SK-N-SH (cell line): ENCODE data around the gene METTL26. TPM values are rescaled to one million over a fixed set of nuclear protein-coding genes. Genes with fewer than 3 reads are reported as not detected.

ENCODE experiments used
- CTCF ChIA-PET: fragments of 300-600, 350-600 bp; formaldehyde crosslinking; extraction: SDS; loops from one replicate; lab custom pipeline; 2021; lab: Yijun Ruan, JAX
- POLR2A ChIA-PET: fragments of 350-600 bp; sonication (Branson Sonifier 250); formaldehyde crosslinking; extraction: SDS; loops from one replicate; lab custom pipeline; 2020; ENCODE audit warnings: antibody characterized with exemption, inconsistent platforms; lab: Yijun Ruan, JAX
- DNase-seq: peaks from one replicate; pipeline ENCODE4 v3.0.0; 2012
- H2AFZ ChIP-seq: fragments of 200-600 bp; sonication (generic); 2 replicates; pipeline ENCODE4 v1.8.1; 2016; ENCODE audit warnings: antibody characterized with exemption, mild to moderate bottlenecking, low read depth
- H3F3A ChIP-seq: fragments of 200-600 bp; sonication (generic); replicated peaks from 2 replicates; pipeline ENCODE3; 2016; ENCODE audit warnings: antibody characterized with exemption, mild to moderate bottlenecking; ENCODE audit not compliant: insufficient read depth
- H3K27ac ChIP-seq, 2 experiments: fragments of 200-500 bp in 1 of 2; fragments of 200-600 bp in 1 of 2; sonication (Bioruptor generic) in 1 of 2; sonication (generic), shearing (Covaris generic) in 1 of 2; 2 replicates each; pipeline versions ENCODE4 v1.5.1 to v1.6.1; 2014 to 2016; ENCODE audit warnings: low read depth in 2 of 2, inconsistent platforms in 1 of 2, low read length in 1 of 2, mild to moderate bottlenecking in 1 of 2, mixed read lengths in 1 of 2
- H3K27me3 ChIP-seq: fragments of 200-600 bp; sonication (generic), shearing (Covaris generic); 2 replicates; pipeline ENCODE4 v1.6.1; 2016; ENCODE audit warnings: mixed run types; ENCODE audit not compliant: insufficient read depth
- H3K36me3 ChIP-seq, 2 experiments: fragments of 200-500 bp in 1 of 2; fragments of 200-600 bp in 1 of 2; sonication (Bioruptor generic) in 1 of 2; sonication (generic) in 1 of 2; replicated peaks in 1 of 2; 2 replicates each; pipeline versions ENCODE3 to v1.5.1; 2014 to 2016; ENCODE audit warnings: low read length in 1 of 2, mild to moderate bottlenecking in 1 of 2; ENCODE audit not compliant: insufficient read depth in 2 of 2, control insufficient read depth in 1 of 2
- H3K4me1 ChIP-seq, 2 experiments: fragments of 200-500 bp in 1 of 2; fragments of 200-600 bp in 1 of 2; sonication (Bioruptor generic) in 1 of 2; sonication (generic), shearing (Covaris generic) in 1 of 2; 2 replicates each; pipeline versions ENCODE4 v1.5.1 to v1.6.1; 2014 to 2016; ENCODE audit warnings: low read depth in 1 of 2, low read length in 1 of 2, mixed run types in 1 of 2; ENCODE audit not compliant: insufficient read depth in 2 of 2, control insufficient read depth in 1 of 2
- H3K4me2 ChIP-seq: fragments of 200-600 bp; sonication (generic), shearing (Covaris generic); 2 replicates; pipeline ENCODE4 v1.6.1; 2017; ENCODE audit warnings: mixed run types
- H3K4me3 ChIP-seq, 2 experiments: fragments of 200-500 bp in 1 of 2; fragments of 200-600 bp in 1 of 2; sonication (Bioruptor generic) in 1 of 2; sonication (generic), shearing (Covaris generic) in 1 of 2; 2 replicates each; pipeline versions ENCODE4 v1.5.1 to v1.8.1; 2014 to 2016; ENCODE audit warnings: low read depth in 2 of 2, inconsistent platforms in 1 of 2, low read length in 1 of 2, mild to moderate bottlenecking in 1 of 2, mixed read lengths in 1 of 2, moderate library complexity in 1 of 2
- H3K79me2 ChIP-seq: fragments of 200-600 bp; sonication (generic); 2 replicates; pipeline ENCODE4 v1.8.1; 2017; ENCODE audit warnings: mild to moderate bottlenecking; ENCODE audit not compliant: insufficient read depth
- H3K9ac ChIP-seq: fragments of 200-600 bp; sonication (generic); 2 replicates; pipeline ENCODE4 v1.6.1; 2017; ENCODE audit warnings: mixed run types
- H3K9me2 ChIP-seq: fragments of 200-600 bp; sonication (generic); 2 replicates; pipeline ENCODE4 v1.6.1; 2017; ENCODE audit warnings: mixed run types
- H3K9me3 ChIP-seq: fragments of 200-600 bp; sonication (generic); 2 replicates; pipeline ENCODE4 v1.6.1; 2017; ENCODE audit warnings: mixed run types, mild to moderate bottlenecking, moderate library complexity
- H4K20me1 ChIP-seq: fragments of 200-600 bp; sonication (generic); 2 replicates; pipeline ENCODE4 v1.6.1; 2017; ENCODE audit warnings: mild to moderate bottlenecking, mixed run types; ENCODE audit not compliant: insufficient read depth
- CTCF ChIP-seq: fragments of 200-600 bp; sonication (generic); IDR thresholded peaks from 2 replicates; pipeline ENCODE4 v1.6.1; 2017; ENCODE audit warnings: antibody characterized with exemption, mild to moderate bottlenecking, moderate library complexity
- EP300 ChIP-seq, 2 experiments: IDR thresholded peaks; 2 replicates each; pipeline versions ENCODE4 v1.4.0 to v1.6.1; 2012; ENCODE audit warnings: borderline replicate concordance in 1 of 2, low read depth in 1 of 2, low read length in 1 of 2
- GABPA ChIP-seq: IDR thresholded peaks from 2 replicates; pipeline ENCODE4 v1.4.0; 2012; ENCODE audit warnings: low read depth, mild to moderate bottlenecking
- GATA2 ChIP-seq: sonication (generic); formaldehyde crosslinking; IDR thresholded peaks from 2 replicates; pipeline ENCODE4 v1.5.0; 2020; ENCODE audit warnings: mild to moderate bottlenecking, missing genetic modification reagents
- IRF3 ChIP-seq: fragments of 150-350 bp; IDR thresholded peaks from 2 replicates; pipeline ENCODE4 v1.6.1; 2016; ENCODE audit warnings: mild to moderate bottlenecking, low read depth, low read length
- MEF2A ChIP-seq: IDR thresholded peaks from 2 replicates; pipeline ENCODE4 v1.4.0; 2012; ENCODE audit warnings: low read depth, borderline replicate concordance
- NFIC ChIP-seq: IDR thresholded peaks from 2 replicates; pipeline ENCODE4 v1.4.0; 2012; ENCODE audit warnings: borderline replicate concordance
- POLR2AphosphoS5 ChIP-seq: IDR thresholded peaks from 2 replicates; pipeline ENCODE4 v1.6.1; 2012; ENCODE audit warnings: low read depth, low read length
- RFX5 ChIP-seq: IDR thresholded peaks from 2 replicates; pipeline ENCODE4 v1.6.1; 2012; ENCODE audit warnings: mild to moderate bottlenecking, improper control_type of control experiment, low read length
- RXRA ChIP-seq: IDR thresholded peaks from 2 replicates; pipeline ENCODE4 v1.4.0; 2012; ENCODE audit warnings: low read depth, mild to moderate bottlenecking, borderline replicate concordance
- TEAD4 ChIP-seq: IDR thresholded peaks from 2 replicates; pipeline ENCODE4 v1.4.0; 2012; ENCODE audit warnings: mild to moderate bottlenecking, borderline replicate concordance; ENCODE audit not compliant: insufficient read depth
- ZBTB33 ChIP-seq: IDR thresholded peaks from 2 replicates; pipeline ENCODE4 v1.4.0; 2012; ENCODE audit warnings: low read depth, borderline replicate concordance
- WGBS: methylation state at CpG from one replicate; pipeline ENCODE4 v1.1.6; 2017; ENCODE audit warnings: low lambda C conversion rate; 5-methylcytosine and 5-hydroxymethylcytosine counted together
- polyA plus RNA-seq, 3 experiments: library from polyadenylated mRNA; depleted of rRNA; stranded (reverse); fragments of >200 nt; gene quantifications; 2 replicates each; pipeline ENCODE4 v1.2.3, GENCODE V29; 2012
- TF ChIP-seq, protein P1 (sequence below): IDR thresholded peaks from 2 replicates; pipeline ENCODE4 v1.4.0; 2012; ENCODE audit warnings: low read depth

Gene METTL26
- polyA plus RNA-seq, 1 of the 3 experiments (the other 2 are of a cell fraction): 167 TPM

GRCh38 chr16:627454-628239 lies 8.5 kb downstream of the METTL26 start:
- H3K9me2 ChIP-seq: no peaks in the 10 kb centered on the region
- no peak overlapping the region for H3K9ac ChIP-seq
- 86% methylated on average over 42 of the region's 50 CpGs for WGBS
- POLR2A ChIA-PET: no interaction called here
- H3K4me2 ChIP-seq: peak overlapping the region; percentile 45; the same call in 1 of the 2 replicates
- no peaks in the 10 kb centered on the region for H3K9me3 ChIP-seq
- peaks cover 0 to 3% of the 10 kb centered on the region in 2 experiments for H3K36me3 ChIP-seq
- DNase-seq: no peak
- H3F3A ChIP-seq: peaks cover 5% of the 10 kb centered on the region
- H3K27me3 ChIP-seq: no peaks in the 10 kb centered on the region
- peak; percentile 68; the same call in 1 of the 2 replicates for TF ChIP-seq ZBTB33
- TF ChIP-seq NFIC: peak; percentile 36; the same call in 1 of the 2 replicates
- no peak for TF ChIP-seq IRF3
- no peak overlapping the region for H3K4me3 ChIP-seq
- H3K4me1 ChIP-seq: peaks cover 10 to 39% of the 10 kb centered on the region in 2 experiments; a peak in 3 of 4 replicates
- H3K27ac ChIP-seq: peak overlapping the region in 1 of 2 experiments; percentile 91; a peak in 1 of 4 replicates
- H2AFZ ChIP-seq: no peak overlapping the region
- H4K20me1 ChIP-seq: no peaks in the 10 kb centered on the region
- CTCF ChIA-PET: interaction anchor here (0.8 to 2.6 kb wide), 5 partner anchors 9 to 40 kb away, joined by 3 to 12 read pairs (median 3); partner anchors contain the start of genes METTL26 and RAB40C
- peaks cover 5% of the 10 kb centered on the region; the same call in 1 of the 2 replicates for H3K79me2 ChIP-seq

DNA sequence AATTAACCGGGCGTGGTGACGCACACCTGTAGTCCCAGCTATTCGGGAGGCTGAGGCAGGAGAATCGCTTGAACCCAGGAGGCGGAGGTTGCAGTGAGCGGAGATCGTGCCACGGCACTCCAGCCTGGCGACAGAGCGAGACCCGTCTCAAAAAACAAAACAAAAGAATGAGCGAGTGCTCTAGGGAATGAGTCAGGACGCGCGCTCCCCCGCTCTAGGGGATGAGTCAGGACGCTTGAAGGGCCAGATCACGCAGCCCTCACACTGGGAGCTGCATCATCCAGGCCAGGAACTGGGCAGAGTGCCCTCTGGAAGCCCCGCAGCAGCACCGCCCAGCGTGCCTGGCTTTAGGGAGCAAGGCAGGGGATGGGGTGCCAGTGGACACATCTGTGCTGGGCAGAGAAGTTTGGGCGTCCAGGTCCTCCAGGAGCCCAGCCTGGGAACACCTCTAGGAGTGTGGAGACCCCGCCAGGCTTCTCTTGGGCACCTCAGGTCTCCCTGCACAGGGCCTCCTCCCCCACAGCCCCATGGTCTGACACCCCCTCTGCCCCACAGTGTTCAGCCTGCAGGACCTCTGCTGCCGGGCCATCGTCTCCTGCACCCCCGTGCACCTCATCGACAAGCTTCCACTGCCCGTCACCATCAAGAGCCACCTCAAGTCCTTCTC lies 9.2 kb downstream of the METTL26 start:
- Histone ChIP-seq H3K9ac (peak overlapping the region; percentile 28; the same call in 1 of the 2 replicates), H3K9me3 (no peaks in the 10 kb centered on the region), H3K27ac (peak overlapping the region in 1 of 2 experiments; percentile 91; a peak in 2 of 4 replicates), H2AFZ (no peak overlapping the region), H3K4me3 (no peak overlapping the region), H3F3A (peaks cover 5% of the 10 kb centered on the region), H3K4me1 (peaks cover 10 to 39% of the 10 kb centered on the region in 2 experiments; a peak in 3 of 4 replicates), H3K27me3 (no peaks in the 10 kb centered on the region), H4K20me1 (no peaks in the 10 kb centered on the region), H3K79me2 (peaks cover 5% of the 10 kb centered on the region; the same call in 1 of the 2 replicates), H3K9me2 (no peaks in the 10 kb centered on the region), H3K4me2 (peak overlapping the region; percentile 45; the same call in 1 of the 2 replicates), H3K36me3 (peaks cover 0 to 3% of the 10 kb centered on the region in 2 experiments)
- DNase-seq: no peak
- CTCF ChIA-PET: interaction anchor here (0.9 to 2.6 kb wide), 2 partner anchors 9 to 21 kb away, joined by 3 to 12 read pairs; partner anchors contain the start of gene METTL26
- POLR2A ChIA-PET: no interaction called here
- 41% methylated on average over 23 of the region's 29 CpGs for WGBS
- no peak for TF ChIP-seq CTCF
- TF ChIP-seq RFX5: no peak
- no peak for TF ChIP-seq GABPA
- no peak for TF ChIP-seq TEAD4
- TF ChIP-seq GATA2 (CRISPR knock-in tag): no peak
- TF ChIP-seq, protein P1, sequence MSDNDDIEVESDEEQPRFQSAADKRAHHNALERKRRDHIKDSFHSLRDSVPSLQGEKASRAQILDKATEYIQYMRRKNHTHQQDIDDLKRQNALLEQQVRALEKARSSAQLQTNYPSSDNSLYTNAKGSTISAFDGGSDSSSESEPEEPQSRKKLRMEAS: peak; percentile 86
- TF ChIP-seq EP300 (IDR thresholded peaks at IDR 0.05; ENCODE audit: borderline replicate concordance in 1 of 2, low read depth in 1 of 2, low read length in 1 of 2): no peak
- TF ChIP-seq ZBTB33: no peak
- TF ChIP-seq RXRA: no peak; the same call in 1 of the 2 replicates
- TF ChIP-seq MEF2A: no peak
- no peak; the same call in 1 of the 2 replicates for TF ChIP-seq POLR2AphosphoS5
- no peak for TF ChIP-seq IRF3
